ENCODE results near the gene GNAT2.

Gene GNAT2

DNA sequence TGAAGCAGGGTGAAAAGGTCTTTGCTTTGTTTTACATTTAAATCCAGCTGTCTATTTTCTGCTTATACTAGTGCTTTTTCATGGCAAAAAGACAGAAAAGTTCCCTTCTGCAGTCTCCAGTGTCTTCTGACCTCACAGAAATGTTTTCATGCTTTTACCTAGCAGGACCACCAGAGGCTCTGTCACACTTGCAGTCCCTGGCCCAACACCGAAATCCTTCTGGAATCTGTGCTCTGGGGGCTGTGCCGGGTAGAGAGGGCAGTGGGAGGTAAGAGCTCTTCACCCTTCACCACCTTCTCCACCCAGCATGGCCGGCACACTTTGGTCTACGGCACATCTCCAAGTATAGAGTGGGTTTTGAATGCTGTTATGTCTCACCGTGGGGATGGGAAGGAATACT, 20.8 kb downstream of the GNAT2 start:
- DNase-seq (ENCODE audit: low spot score), result no peak
- H3K27ac ChIP-seq, result no peak overlapping the region
- TF ChIP-seq, protein P1, sequence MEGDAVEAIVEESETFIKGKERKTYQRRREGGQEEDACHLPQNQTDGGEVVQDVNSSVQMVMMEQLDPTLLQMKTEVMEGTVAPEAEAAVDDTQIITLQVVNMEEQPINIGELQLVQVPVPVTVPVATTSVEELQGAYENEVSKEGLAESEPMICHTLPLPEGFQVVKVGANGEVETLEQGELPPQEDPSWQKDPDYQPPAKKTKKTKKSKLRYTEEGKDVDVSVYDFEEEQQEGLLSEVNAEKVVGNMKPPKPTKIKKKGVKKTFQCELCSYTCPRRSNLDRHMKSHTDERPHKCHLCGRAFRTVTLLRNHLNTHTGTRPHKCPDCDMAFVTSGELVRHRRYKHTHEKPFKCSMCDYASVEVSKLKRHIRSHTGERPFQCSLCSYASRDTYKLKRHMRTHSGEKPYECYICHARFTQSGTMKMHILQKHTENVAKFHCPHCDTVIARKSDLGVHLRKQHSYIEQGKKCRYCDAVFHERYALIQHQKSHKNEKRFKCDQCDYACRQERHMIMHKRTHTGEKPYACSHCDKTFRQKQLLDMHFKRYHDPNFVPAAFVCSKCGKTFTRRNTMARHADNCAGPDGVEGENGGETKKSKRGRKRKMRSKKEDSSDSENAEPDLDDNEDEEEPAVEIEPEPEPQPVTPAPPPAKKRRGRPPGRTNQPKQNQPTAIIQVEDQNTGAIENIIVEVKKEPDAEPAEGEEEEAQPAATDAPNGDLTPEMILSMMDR (conservative IDR thresholded peaks at IDR 0.05; ENCODE audit: low read depth), result no peak
- CTCF ChIA-PET, result no interaction called here
- POLR2A ChIA-PET (ENCODE audit: low non-redundant PET), result no interaction called here

- ChIA-PET POLR2A (ENCODE audit: low non-redundant PET) (no interaction called here), CTCF (no interaction called here)
- TF ChIP-seq, protein P1 (conservative IDR thresholded peaks at IDR 0.05; ENCODE audit: low read depth), result no peak
- DNase-seq (ENCODE audit: low spot score), result no peak
- H3K27ac ChIP-seq, result no peak overlapping the region
These were observed 21.3 kb downstream of the GNAT2 start for GRCh38 chr1:109598156-109598555.

GRCh38 chr1:109595531-109595930, 23.9 kb downstream of the GNAT2 start:
- ChIA-PET POLR2A (ENCODE audit: low non-redundant PET) (no interaction called here), CTCF (interaction anchor here (0.7 to 1.1 kb wide), 2 partner anchors 49 to 98 kb away, joined by 3 to 4 read pairs; no protein-coding TSS in a partner anchor)
- H3K27ac ChIP-seq, result no peak overlapping the region
- TF ChIP-seq, protein P1 (conservative IDR thresholded peaks at IDR 0.05; ENCODE audit: low read depth), result no peak
- no peak for DNase-seq (ENCODE audit: low spot score)

DNA sequence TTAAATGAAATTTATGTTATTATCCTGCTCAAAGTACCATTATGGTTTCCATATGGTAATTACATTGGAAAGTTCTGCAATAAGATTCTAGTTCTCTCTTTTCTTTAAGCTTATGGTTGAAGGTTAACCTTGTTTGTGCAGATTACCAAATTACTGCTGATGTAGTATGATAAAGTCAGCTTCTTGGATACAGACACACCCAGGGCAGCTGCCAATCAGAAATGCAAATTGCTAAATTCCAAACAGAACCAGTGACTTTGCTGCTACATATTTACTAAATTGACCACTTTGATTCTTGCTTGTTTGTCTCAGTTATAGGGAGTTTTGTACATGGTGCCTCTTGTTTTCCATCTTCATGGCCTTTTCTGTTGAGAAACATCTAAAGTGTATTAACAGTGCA, 26.5 kb downstream of the GNAT2 start:
- H3K27ac ChIP-seq, result no peak overlapping the region
- ChIA-PET CTCF (no interaction called here), POLR2A (ENCODE audit: low non-redundant PET) (no interaction called here)
- TF ChIP-seq, protein P1 (conservative IDR thresholded peaks at IDR 0.05; ENCODE audit: low read depth), result no peak
- DNase-seq (ENCODE audit: low spot score), result no peak

DNA sequence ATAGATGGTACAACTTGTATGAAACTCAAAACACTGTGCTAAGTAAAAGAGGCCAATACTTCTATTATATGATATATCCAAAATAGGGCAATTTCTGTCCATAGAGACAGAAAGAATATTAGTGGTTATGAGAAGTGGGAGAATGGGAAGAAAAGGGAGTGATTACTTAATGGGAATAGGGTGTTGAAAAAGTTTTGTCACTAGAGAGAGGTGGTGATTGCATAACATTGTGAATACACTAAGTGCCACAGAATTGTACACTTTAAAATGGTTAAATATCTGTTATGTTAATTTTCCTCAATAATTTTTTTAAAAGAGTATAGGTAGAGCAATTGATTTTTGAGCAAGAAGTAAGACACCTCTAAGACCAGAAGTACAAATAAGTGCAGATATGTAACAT, 29.7 kb downstream of the GNAT2 start:
- TF ChIP-seq, protein P1 (conservative IDR thresholded peaks at IDR 0.05; ENCODE audit: low read depth), result no peak
- no peak for DNase-seq (ENCODE audit: low spot score)
- ChIA-PET POLR2A (ENCODE audit: low non-redundant PET) (no interaction called here), CTCF (no interaction called here)
- H3K27ac ChIP-seq, result no peak overlapping the region

- TF ChIP-seq, protein P1 (conservative IDR thresholded peaks at IDR 0.05; ENCODE audit: low read depth), result no peak
- no peak for DNase-seq (ENCODE audit: low spot score)
- ChIA-PET POLR2A (ENCODE audit: low non-redundant PET) (no interaction called here), CTCF (no interaction called here)
- H3K27ac ChIP-seq, result no peak overlapping the region
These were observed 30.2 kb downstream of the GNAT2 start for GRCh38 chr1:109589177-109589576.

GRCh38 chr1:109586055-109586454, 33.4 kb downstream of the GNAT2 start:
- H3K27ac ChIP-seq, result no peak overlapping the region
- TF ChIP-seq, protein P1 (conservative IDR thresholded peaks at IDR 0.05; ENCODE audit: low read depth), result no peak
- CTCF ChIA-PET, result no interaction called here
- POLR2A ChIA-PET (ENCODE audit: low non-redundant PET), result no interaction called here
- no peak for DNase-seq (ENCODE audit: low spot score)

Measured in RWPE1 (cell line).